Spleen (tissue), 11 donors: ENCODE results near the gene HSPB6. TPM values are rescaled to one million over a fixed set of nuclear protein-coding genes. Genes with fewer than 3 reads are reported as not detected.

ENCODE experiments used
- DNase-seq: peaks from one replicate; pipeline ENCODE4 v3.0.0-alpha.2; 2020
- H3K27ac ChIP-seq, 8 donors: fragments of 200-600 bp; sonication (generic) in 7 of 8; 1 replicate in 4 of 8; 2 replicates in 4 of 8; pipeline versions ENCODE4 v1.5.0 to v1.8.0; 2016 to 2021; ENCODE audit warnings: inconsistent platforms in 4 of 8, mild to moderate bottlenecking in 4 of 8, moderate library complexity in 1 of 8
- H3K27me3 ChIP-seq, 7 donors: fragments of 200-600 bp; sonication (generic) in 6 of 7; replicated peaks in 1 of 7; 1 replicate in 4 of 7; 2 replicates in 3 of 7; pipeline versions ENCODE4 v1.5.0 to v1.8.0; 2016 to 2021; ENCODE audit warnings: inconsistent platforms in 3 of 7, mild to moderate bottlenecking in 1 of 7
- H3K36me3 ChIP-seq, 6 donors: fragments of 200-600 bp; sonication (generic) in 5 of 6; 1 replicate in 4 of 6; 2 replicates in 2 of 6; pipeline versions ENCODE4 v1.5.0 to v1.8.0; 2016 to 2021; ENCODE audit warnings: inconsistent platforms in 2 of 6
- H3K4me1 ChIP-seq, 6 donors: fragments of 200-600 bp; sonication (generic) in 5 of 6; 1 replicate in 3 of 6; 2 replicates in 3 of 6; pipeline versions ENCODE4 v1.5.0 to v1.8.0; 2016 to 2021; ENCODE audit warnings: inconsistent platforms in 3 of 6
- H3K4me3 ChIP-seq, 8 donors: fragments of 200-600 bp; sonication (generic) in 7 of 8; 1 replicate in 4 of 8; 2 replicates in 4 of 8; pipeline versions ENCODE4 v1.5.0 to v1.8.0; 2016 to 2021; ENCODE audit warnings: inconsistent platforms in 4 of 8, mild to moderate bottlenecking in 4 of 8, moderate library complexity in 2 of 8
- H3K9me3 ChIP-seq, 8 donors: fragments of 200-600 bp; sonication (generic) in 7 of 8; 1 replicate in 4 of 8; 2 replicates in 4 of 8; pipeline versions ENCODE4 v1.5.0 to v1.8.0; 2016 to 2021; ENCODE audit warnings: inconsistent platforms in 4 of 8
- POLR2A ChIP-seq, 3 donors: fragments of 450-650 bp; IDR thresholded peaks; one replicate each; pipeline ENCODE4 v1.5.1; 2017; ENCODE audit warnings: antibody characterized with exemption in 3 of 3, mild to moderate bottlenecking in 1 of 3
- POLR2AphosphoS5 ChIP-seq, 3 donors: sonication (generic); formaldehyde crosslinking; IDR thresholded peaks; one replicate each; pipeline ENCODE4 v1.5.1; 2017; ENCODE audit warnings: antibody characterized with exemption in 3 of 3
- WGBS, 5 donors: extraction: QIAGEN DNeasy Blood & Tissue Kit in 3 of 5; methylation state at CpG; one replicate each; pipeline versions ENCODE4 v1.1.5 to v1.1.7; 2013 to 2018; 5-methylcytosine and 5-hydroxymethylcytosine counted together
- intact Hi-C: fragments of 100-400 bp; cut with DNase I; formaldehyde crosslinking; loops from one replicate; pipeline ENCODE4 v1.15.0; 2023; ENCODE audit warnings: low total_unique reads
- polyA plus RNA-seq, 3 donors: library from polyadenylated mRNA; stranded (reverse); fragments of 200-250 nt; gene quantifications; one replicate each; pipeline ENCODE4 v1.2.1, GENCODE V29; 2013
- total RNA-seq, 7 donors: library from RNA; depleted of rRNA in 3 of 7; stranded (reverse); fragments of >200 nt in 3 of 7; fragmentation: NEBNext Ultra II Directional in 4 of 7; extraction: Animal tissue kit (Norgen Biotek cat#: 25700) in 4 of 7; gene quantifications; one replicate each; pipeline versions ENCODE4 v1.1.0 to v1.2.1, GENCODE V29; 2016 to 2021
- TF ChIP-seq, protein P1 (sequence below), 11 experiments: fragments of 200-600 bp in 7 of 11; fragments of 450-650 bp in 4 of 11; sonication (generic) in 4 of 11; IDR thresholded peaks in 8 of 11; conservative IDR thresholded peaks in 3 of 11; 1 replicate in 7 of 11; 2 replicates in 4 of 11; pipeline versions ENCODE4 v1.4.0 to v1.8.0; 2016 to 2021; ENCODE audit warnings: antibody characterized with exemption in 11 of 11, inconsistent platforms in 4 of 11, mild to moderate bottlenecking in 1 of 11
- donor health status: healthy with polysubstance abuse.
- donor health status: DM: no; HTN: no; CAD: no; lungs with moderate emphysema.
- donor health status: DM: no; HTN: no; CAD: no.
- donor health status: Bipolar disorder and iron deficiency.
- donor health status: healthy.
- donor health status: DM: no; HTN: no; CAD: no.
- donor health status: DM: yes; HTN: yes; CAD: no.

Gene HSPB6
- total and polyA plus RNA-seq, 10 donors, result 2.1 to 11.0 (median 4.4) TPM

GRCh38 chr19:35759697-35760096, 2.9 kb upstream of the HSPB6 start:
- no peak for DNase-seq
- WGBS, 5 donors, result 95 to 100% (median 96%) methylated on average over 2 of the region's 2 CpGs
- peaks cover 0 to 56% (median 15%) of the 10 kb centered on the region in 6 donors for H3K36me3 ChIP-seq
- H3K27me3 ChIP-seq, result peaks cover 0 to 23% (median 4%) of the 10 kb centered on the region in 7 donors
- H3K27ac ChIP-seq, result no peak overlapping the region
- H3K4me3 ChIP-seq, result no peak overlapping the region
- H3K9me3 ChIP-seq, result no peaks in the 10 kb centered on the region
- no peak for TF ChIP-seq POLR2A (IDR thresholded peaks at IDR 0.05)
- TF ChIP-seq, protein P1, sequence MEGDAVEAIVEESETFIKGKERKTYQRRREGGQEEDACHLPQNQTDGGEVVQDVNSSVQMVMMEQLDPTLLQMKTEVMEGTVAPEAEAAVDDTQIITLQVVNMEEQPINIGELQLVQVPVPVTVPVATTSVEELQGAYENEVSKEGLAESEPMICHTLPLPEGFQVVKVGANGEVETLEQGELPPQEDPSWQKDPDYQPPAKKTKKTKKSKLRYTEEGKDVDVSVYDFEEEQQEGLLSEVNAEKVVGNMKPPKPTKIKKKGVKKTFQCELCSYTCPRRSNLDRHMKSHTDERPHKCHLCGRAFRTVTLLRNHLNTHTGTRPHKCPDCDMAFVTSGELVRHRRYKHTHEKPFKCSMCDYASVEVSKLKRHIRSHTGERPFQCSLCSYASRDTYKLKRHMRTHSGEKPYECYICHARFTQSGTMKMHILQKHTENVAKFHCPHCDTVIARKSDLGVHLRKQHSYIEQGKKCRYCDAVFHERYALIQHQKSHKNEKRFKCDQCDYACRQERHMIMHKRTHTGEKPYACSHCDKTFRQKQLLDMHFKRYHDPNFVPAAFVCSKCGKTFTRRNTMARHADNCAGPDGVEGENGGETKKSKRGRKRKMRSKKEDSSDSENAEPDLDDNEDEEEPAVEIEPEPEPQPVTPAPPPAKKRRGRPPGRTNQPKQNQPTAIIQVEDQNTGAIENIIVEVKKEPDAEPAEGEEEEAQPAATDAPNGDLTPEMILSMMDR (IDR thresholded peaks at IDR 0.05 in 8 of 11, conservative IDR thresholded peaks at IDR 0.05 in 3 of 11), result no peak
- no peak for TF ChIP-seq POLR2AphosphoS5 (IDR thresholded peaks at IDR 0.05)
- peaks cover 25 to 51% (median 40%) of the 10 kb centered on the region in 6 donors for H3K4me1 ChIP-seq
- intact Hi-C loops, result no loop called here

GRCh38 chr19:35757749-35758608, 1.1 kb upstream of the HSPB6 start, which contains the start of gene PROSER3:
Gene PROSER3, plus strand, starts transcription at chr19:35758176. Its CDS starts 40 bp downstream, at chr19:35758216.
- H3K27ac ChIP-seq, result peak within 1 kb of the TSS; percentile 86 to 98 (median 96)
- H3K4me1 ChIP-seq, result peaks cover 25 to 53% (median 40%) of the 10 kb centered on the region in 6 donors
- H3K27me3 ChIP-seq, result peaks cover 0 to 23% (median 4%) of the 10 kb centered on the region in 7 donors
- DNase-seq, result peak; percentile 99
- 0 to 1% (median 0%) methylated on average over 30 to 53 of the region's 53 CpGs for WGBS, 5 donors
- peaks cover 0 to 56% (median 22%) of the 10 kb centered on the region in 6 donors for H3K36me3 ChIP-seq
- H3K9me3 ChIP-seq, result no peaks in the 10 kb centered on the region
- intact Hi-C loops, result no loop called here
- TF ChIP-seq, protein P1 (IDR thresholded peaks at IDR 0.05 in 8 of 11, conservative IDR thresholded peaks at IDR 0.05 in 3 of 11), result peak in 1 of 11 experiments; percentile 11
- peak in 1 of 3 donors; percentile 13 for TF ChIP-seq POLR2A (IDR thresholded peaks at IDR 0.05)
- peak; percentile 92 to 97 (median 93) for TF ChIP-seq POLR2AphosphoS5 (IDR thresholded peaks at IDR 0.05)
- peak within 1 kb of the TSS; percentile 62 to 98 (median 94) for H3K4me3 ChIP-seq

DNA sequence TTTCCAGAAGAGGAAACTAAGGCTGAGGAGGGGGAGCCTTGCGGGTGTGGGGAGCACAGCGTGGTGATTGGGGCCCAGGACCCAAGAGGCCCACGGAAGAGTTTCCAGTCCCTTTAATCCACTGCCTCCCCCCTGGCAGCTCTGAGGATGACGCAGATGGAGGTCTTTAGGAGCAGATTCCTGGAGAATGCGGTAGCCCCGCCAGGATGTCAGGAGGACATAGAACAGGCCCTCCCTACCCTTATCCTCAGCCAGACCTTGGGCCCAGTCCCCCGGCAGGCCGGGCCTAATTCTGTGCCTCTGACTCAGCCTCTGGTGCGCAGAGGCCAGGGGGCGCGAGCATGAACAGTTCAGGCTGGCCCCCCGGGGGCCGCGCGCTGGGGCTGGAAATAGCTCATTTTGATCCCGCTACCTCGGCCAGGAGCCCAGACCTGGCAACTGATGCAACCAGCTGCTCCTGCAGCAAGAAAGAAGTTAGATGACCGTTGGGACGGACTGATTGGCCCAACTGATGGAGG, 461 bp upstream of the HSPB6 start:
- peaks cover 25 to 53% (median 40%) of the 10 kb centered on the region in 6 donors for H3K4me1 ChIP-seq
- peak; percentile 87 for DNase-seq
- intact Hi-C loops, result no loop called here

More for the DNA sequence above, 461 bp upstream of the HSPB6 start:
- H3K9me3 ChIP-seq, result no peaks in the 10 kb centered on the region
- TF ChIP-seq, protein P1 (IDR thresholded peaks at IDR 0.05 in 8 of 11, conservative IDR thresholded peaks at IDR 0.05 in 3 of 11), result no peak
- TF ChIP-seq POLR2A (IDR thresholded peaks at IDR 0.05) (no peak), POLR2AphosphoS5 (IDR thresholded peaks at IDR 0.05) (no peak)
- H3K36me3 ChIP-seq, result peaks cover 0 to 56% (median 27%) of the 10 kb centered on the region in 6 donors
- H3K27me3 ChIP-seq, result peaks cover 0 to 23% (median 4%) of the 10 kb centered on the region in 7 donors
- peak overlapping the region; percentile 33 to 98 (median 94) for H3K4me3 ChIP-seq
- H3K27ac ChIP-seq, result peak overlapping the region in 7 of 8 donors; percentile 77 to 98 (median 96)
- 7 to 25% (median 9%) methylated on average over 3 to 19 of the region's 19 CpGs for WGBS, 5 donors
